Measurements from ENCODE around the gene XPO6.

The XPO6 gene

GRCh38 chr16:28172336-28172735 is 39.4 kb downstream of the XPO6 start:
- DNase-seq (ENCODE audit: low spot score), result no peak
- TF ChIP-seq CTCF (IDR thresholded peaks at IDR 0.05; ENCODE audit: extremely low read depth, missing control alignments), result no peak

GRCh38 chr16:28171816-28172215 is 39.9 kb downstream of the XPO6 start:
- DNase-seq (ENCODE audit: low spot score), result no peak
- no peak for TF ChIP-seq CTCF (IDR thresholded peaks at IDR 0.05; ENCODE audit: extremely low read depth, missing control alignments)

- no peak for TF ChIP-seq CTCF (IDR thresholded peaks at IDR 0.05; ENCODE audit: extremely low read depth, missing control alignments)
Observed at GRCh38 chr16:28168991-28169554, 42.7 kb downstream of the XPO6 start.

GRCh38 chr16:28167730-28168129 is 44.0 kb downstream of the XPO6 start:
- no peak for TF ChIP-seq CTCF (IDR thresholded peaks at IDR 0.05; ENCODE audit: extremely low read depth, missing control alignments)

More at GRCh38 chr16:28168991-28169554, 42.7 kb downstream of the XPO6 start:
- DNase-seq (ENCODE audit: low spot score), result no peak

GRCh38 chr16:28167221-28167620 is 44.5 kb downstream of the XPO6 start:
- no peak for DNase-seq (ENCODE audit: low spot score)
- no peak for TF ChIP-seq CTCF (IDR thresholded peaks at IDR 0.05; ENCODE audit: extremely low read depth, missing control alignments)

More at GRCh38 chr16:28167730-28168129, 44.0 kb downstream of the XPO6 start:
- DNase-seq (ENCODE audit: low spot score), result no peak

GRCh38 chr16:28166394-28167208 is 45.2 kb downstream of the XPO6 start:
- no peak for DNase-seq (ENCODE audit: low spot score)
- TF ChIP-seq CTCF (IDR thresholded peaks at IDR 0.05; ENCODE audit: extremely low read depth, missing control alignments), result no peak

GRCh38 chr16:28165598-28165997 is 46.2 kb downstream of the XPO6 start:
- TF ChIP-seq CTCF (IDR thresholded peaks at IDR 0.05; ENCODE audit: extremely low read depth, missing control alignments), result no peak
- DNase-seq (ENCODE audit: low spot score), result no peak

All from GM20000 (cell line).